Measurements from ENCODE around the gene SLC9A5.
A peak's percentile ranks its signal among the peaks of the same experiment; 100 is the strongest.

The SLC9A5 gene

DNA sequence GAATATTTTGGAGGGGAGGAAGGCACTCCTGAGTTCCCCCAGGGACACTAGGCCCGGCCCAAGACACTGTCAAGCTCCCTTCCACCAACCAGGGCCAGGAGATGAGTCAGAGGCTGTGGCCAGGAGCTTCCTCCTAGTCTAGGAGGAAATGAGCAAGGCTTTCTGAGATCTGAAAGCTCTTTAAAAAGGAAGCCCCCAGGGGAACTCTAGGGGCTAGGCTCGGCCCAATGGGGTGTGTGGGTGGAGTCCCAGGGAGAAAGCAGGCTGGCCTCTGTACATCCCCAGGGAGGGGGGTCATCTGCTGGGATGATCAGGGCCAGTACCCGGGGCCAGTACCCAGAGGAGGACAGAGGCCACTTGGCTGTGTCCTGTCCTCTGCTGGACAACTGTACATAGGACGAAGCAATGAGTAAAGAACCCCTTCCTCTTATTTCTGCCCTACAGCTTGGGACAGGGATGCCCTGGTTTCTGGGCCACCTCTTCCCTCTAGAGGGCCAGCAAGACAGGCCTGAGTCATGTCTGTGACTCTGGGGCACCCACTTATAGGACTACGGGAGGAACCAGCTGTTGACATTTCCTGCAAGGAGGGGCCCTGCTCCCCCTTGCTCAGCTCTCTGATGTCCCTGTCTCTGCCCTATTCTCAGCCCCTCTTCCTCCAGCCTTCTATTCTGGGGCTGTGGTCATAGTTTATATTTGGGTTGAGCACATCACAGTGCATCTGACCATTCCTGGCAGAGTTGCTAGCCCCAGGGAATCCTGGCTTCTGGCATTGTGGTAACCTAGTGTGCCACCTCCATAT lies 4.2 kb upstream of the SLC9A5 start:
- DNase-seq (ENCODE audit: low read depth in 1 of 2, low spot score in 1 of 2), result peak in 1 of 2 experiments; percentile 95
- Histone ChIP-seq H3K27me3 (ENCODE audit: insufficient read depth, poor library complexity, severe bottlenecking) (peaks cover 13% of the 10 kb centered on the region), H3K4me3 (replicated peaks; ENCODE audit: insufficient read depth, low read length) (no peak overlapping the region), H3K27ac (replicated peaks) (peak overlapping the region; percentile 68)
- TF ChIP-seq SPI1 (IDR thresholded peaks at IDR 0.05; ENCODE audit: borderline replicate concordance, low read depth) (peak; percentile 30; the same call in 1 of the 2 replicates), GABPA (IDR thresholded peaks at IDR 0.05; ENCODE audit: low read depth) (no peak)

DNA sequence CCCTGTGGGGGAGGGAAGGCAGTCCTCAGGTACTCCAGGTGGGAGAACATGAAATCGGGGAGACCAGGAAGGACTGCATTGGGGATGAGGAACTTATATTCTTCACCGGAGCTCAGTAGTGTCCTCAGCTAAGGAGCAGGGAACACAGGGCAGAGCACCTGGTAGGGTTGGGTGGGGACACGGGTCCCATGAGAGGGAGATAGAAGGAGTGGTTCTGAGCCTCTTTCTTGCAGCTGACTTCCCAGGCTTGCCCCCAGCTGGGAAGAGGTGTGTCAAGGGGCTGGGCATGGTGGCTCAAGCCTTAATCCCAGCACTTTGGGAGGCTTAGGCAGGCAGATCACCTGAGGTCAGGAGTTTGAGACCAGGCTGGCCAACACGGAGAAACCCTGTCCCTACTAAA lies 3.6 kb upstream of the SLC9A5 start:
- no peak overlapping the region for H3K4me3 ChIP-seq (replicated peaks; ENCODE audit: insufficient read depth, low read length)
- peak overlapping the region; percentile 68 for H3K27ac ChIP-seq (replicated peaks)
- no peak for TF ChIP-seq POLR2AphosphoS5 (IDR thresholded peaks at IDR 0.05; ENCODE audit: low read depth)
- TF ChIP-seq, protein P1, sequence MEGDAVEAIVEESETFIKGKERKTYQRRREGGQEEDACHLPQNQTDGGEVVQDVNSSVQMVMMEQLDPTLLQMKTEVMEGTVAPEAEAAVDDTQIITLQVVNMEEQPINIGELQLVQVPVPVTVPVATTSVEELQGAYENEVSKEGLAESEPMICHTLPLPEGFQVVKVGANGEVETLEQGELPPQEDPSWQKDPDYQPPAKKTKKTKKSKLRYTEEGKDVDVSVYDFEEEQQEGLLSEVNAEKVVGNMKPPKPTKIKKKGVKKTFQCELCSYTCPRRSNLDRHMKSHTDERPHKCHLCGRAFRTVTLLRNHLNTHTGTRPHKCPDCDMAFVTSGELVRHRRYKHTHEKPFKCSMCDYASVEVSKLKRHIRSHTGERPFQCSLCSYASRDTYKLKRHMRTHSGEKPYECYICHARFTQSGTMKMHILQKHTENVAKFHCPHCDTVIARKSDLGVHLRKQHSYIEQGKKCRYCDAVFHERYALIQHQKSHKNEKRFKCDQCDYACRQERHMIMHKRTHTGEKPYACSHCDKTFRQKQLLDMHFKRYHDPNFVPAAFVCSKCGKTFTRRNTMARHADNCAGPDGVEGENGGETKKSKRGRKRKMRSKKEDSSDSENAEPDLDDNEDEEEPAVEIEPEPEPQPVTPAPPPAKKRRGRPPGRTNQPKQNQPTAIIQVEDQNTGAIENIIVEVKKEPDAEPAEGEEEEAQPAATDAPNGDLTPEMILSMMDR (IDR thresholded peaks at IDR 0.05; ENCODE audit: insufficient read depth, low read length), result no peak
- no peak for TF ChIP-seq SPI1 (IDR thresholded peaks at IDR 0.05; ENCODE audit: borderline replicate concordance, low read depth)
- no peak for TF ChIP-seq GABPA (IDR thresholded peaks at IDR 0.05; ENCODE audit: low read depth)
- TF ChIP-seq, protein P2, sequence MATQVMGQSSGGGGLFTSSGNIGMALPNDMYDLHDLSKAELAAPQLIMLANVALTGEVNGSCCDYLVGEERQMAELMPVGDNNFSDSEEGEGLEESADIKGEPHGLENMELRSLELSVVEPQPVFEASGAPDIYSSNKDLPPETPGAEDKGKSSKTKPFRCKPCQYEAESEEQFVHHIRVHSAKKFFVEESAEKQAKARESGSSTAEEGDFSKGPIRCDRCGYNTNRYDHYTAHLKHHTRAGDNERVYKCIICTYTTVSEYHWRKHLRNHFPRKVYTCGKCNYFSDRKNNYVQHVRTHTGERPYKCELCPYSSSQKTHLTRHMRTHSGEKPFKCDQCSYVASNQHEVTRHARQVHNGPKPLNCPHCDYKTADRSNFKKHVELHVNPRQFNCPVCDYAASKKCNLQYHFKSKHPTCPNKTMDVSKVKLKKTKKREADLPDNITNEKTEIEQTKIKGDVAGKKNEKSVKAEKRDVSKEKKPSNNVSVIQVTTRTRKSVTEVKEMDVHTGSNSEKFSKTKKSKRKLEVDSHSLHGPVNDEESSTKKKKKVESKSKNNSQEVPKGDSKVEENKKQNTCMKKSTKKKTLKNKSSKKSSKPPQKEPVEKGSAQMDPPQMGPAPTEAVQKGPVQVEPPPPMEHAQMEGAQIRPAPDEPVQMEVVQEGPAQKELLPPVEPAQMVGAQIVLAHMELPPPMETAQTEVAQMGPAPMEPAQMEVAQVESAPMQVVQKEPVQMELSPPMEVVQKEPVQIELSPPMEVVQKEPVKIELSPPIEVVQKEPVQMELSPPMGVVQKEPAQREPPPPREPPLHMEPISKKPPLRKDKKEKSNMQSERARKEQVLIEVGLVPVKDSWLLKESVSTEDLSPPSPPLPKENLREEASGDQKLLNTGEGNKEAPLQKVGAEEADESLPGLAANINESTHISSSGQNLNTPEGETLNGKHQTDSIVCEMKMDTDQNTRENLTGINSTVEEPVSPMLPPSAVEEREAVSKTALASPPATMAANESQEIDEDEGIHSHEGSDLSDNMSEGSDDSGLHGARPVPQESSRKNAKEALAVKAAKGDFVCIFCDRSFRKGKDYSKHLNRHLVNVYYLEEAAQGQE (IDR thresholded peaks at IDR 0.05; ENCODE audit: insufficient replicate concordance, low read depth), result no peak
- no peak for DNase-seq (ENCODE audit: low read depth in 1 of 2, low spot score in 1 of 2)
- peaks cover 19% of the 10 kb centered on the region for H3K27me3 ChIP-seq (ENCODE audit: insufficient read depth, poor library complexity, severe bottlenecking)

DNA sequence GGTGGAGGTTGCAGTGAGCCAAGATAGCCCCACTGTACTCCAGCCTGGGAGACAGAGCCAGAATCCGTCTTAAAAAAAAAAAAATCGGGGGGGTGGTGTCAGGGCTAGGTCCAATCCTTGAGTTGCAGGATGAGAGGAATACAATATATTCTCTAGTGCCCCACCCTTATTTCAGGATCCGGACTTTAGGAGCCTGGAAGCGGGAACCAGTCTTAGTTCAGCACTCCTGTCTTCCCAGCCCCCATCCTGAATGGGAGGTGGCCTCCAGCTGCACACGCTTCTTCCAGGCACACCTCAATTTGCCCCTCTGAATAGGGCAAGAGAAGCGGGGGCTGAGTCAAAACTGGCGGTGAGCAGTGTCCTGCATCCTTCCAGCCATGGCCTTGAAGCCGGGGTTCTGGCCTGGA lies 3.1 kb upstream of the SLC9A5 start:
- Histone ChIP-seq H3K27ac (replicated peaks) (no peak overlapping the region), H3K27me3 (ENCODE audit: insufficient read depth, poor library complexity, severe bottlenecking) (peaks cover 21% of the 10 kb centered on the region), H3K4me3 (replicated peaks; ENCODE audit: insufficient read depth, low read length) (peak overlapping the region; percentile 73)
- TF ChIP-seq, protein P2 (IDR thresholded peaks at IDR 0.05; ENCODE audit: insufficient replicate concordance, low read depth), result no peak
- no peak for TF ChIP-seq POLR2AphosphoS5 (IDR thresholded peaks at IDR 0.05; ENCODE audit: low read depth)
- TF ChIP-seq, protein P1 (IDR thresholded peaks at IDR 0.05; ENCODE audit: insufficient read depth, low read length), result no peak
- no peak for TF ChIP-seq GABPA (IDR thresholded peaks at IDR 0.05; ENCODE audit: low read depth)
- no peak for TF ChIP-seq SPI1 (IDR thresholded peaks at IDR 0.05; ENCODE audit: borderline replicate concordance, low read depth)
- DNase-seq (ENCODE audit: low read depth in 1 of 2, low spot score in 1 of 2), result no peak

DNA sequence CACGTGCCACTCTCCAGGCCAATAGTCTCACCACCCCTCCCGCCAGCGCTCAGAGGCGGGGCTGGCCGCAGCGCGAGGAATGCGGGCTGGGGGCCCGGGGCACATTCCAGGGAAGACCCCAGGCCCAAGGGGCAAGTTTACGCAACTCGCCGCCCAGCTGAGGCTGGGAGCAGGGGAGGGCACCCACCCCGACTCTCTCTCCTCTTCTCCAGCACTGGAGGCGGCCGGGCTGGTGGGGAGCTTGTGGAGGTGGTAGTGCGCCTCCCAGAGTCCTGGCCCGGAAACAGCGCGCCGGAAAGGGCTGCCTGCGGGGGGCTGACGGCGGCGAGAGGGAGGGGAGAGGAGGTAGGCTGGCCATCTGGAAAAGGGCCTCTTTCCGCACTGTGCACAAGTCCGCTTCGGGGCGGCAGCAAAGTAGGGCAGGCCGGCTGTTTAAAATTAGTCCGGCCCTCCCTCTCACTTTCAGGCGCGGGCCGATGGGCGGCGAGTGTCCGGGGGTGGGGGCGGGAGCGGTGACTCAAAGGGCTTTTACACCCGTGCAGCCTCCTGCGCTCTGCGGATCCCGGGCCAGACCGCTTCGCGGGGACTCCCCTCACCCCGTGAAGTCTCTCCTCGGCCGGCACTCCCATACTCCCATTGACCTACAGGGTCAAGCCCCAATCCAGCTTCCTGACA lies 2.6 kb upstream of the SLC9A5 start:
- DNase-seq (ENCODE audit: low read depth in 1 of 2, low spot score in 1 of 2), result peak in 1 of 2 experiments; percentile 25
- Histone ChIP-seq H3K27ac (replicated peaks) (no peak overlapping the region), H3K27me3 (ENCODE audit: insufficient read depth, poor library complexity, severe bottlenecking) (peaks cover 21% of the 10 kb centered on the region), H3K4me3 (replicated peaks; ENCODE audit: insufficient read depth, low read length) (peak overlapping the region; percentile 73)
- TF ChIP-seq GABPA (IDR thresholded peaks at IDR 0.05; ENCODE audit: low read depth) (no peak), SPI1 (IDR thresholded peaks at IDR 0.05; ENCODE audit: borderline replicate concordance, low read depth) (no peak), POLR2AphosphoS5 (IDR thresholded peaks at IDR 0.05; ENCODE audit: low read depth) (no peak)
- TF ChIP-seq, protein P2 (IDR thresholded peaks at IDR 0.05; ENCODE audit: insufficient replicate concordance, low read depth), result no peak
- TF ChIP-seq, protein P1 (IDR thresholded peaks at IDR 0.05; ENCODE audit: insufficient read depth, low read length), result no peak

All from HL-60 (cell line).